HG02571 (cell line): Measurements from ENCODE around the gene MEIS1.

Source experiments
- ATAC-seq: cut with Tn5 transposase; IDR thresholded peaks from one replicate; pipeline ENCODE4 v1.9.1; 2021; ENCODE audit warnings: mild to moderate bottlenecking, moderate library complexity; ENCODE audit not compliant: unreplicated experiment

The MEIS1 gene

DNA sequence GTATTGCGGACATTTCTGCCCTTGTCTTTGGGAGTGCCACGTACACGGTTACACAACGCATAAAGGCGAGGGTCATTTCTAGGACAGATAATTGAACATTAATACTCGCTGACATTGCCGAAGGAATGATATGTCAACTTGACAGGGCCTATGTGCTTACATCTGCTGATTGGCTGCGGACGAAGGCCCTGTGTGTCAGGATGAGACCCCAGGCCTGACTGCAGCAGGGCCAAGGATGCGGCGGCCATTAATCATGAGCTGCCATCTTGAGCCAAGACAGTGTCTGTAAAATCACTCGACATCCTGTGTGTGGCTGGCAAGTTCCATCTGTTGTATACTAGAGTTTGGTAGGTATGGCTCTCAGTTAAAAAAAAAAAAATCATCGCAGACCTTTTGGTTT lies 96.6 kb downstream of the MEIS1 start:
- no peak for ATAC-seq

DNA sequence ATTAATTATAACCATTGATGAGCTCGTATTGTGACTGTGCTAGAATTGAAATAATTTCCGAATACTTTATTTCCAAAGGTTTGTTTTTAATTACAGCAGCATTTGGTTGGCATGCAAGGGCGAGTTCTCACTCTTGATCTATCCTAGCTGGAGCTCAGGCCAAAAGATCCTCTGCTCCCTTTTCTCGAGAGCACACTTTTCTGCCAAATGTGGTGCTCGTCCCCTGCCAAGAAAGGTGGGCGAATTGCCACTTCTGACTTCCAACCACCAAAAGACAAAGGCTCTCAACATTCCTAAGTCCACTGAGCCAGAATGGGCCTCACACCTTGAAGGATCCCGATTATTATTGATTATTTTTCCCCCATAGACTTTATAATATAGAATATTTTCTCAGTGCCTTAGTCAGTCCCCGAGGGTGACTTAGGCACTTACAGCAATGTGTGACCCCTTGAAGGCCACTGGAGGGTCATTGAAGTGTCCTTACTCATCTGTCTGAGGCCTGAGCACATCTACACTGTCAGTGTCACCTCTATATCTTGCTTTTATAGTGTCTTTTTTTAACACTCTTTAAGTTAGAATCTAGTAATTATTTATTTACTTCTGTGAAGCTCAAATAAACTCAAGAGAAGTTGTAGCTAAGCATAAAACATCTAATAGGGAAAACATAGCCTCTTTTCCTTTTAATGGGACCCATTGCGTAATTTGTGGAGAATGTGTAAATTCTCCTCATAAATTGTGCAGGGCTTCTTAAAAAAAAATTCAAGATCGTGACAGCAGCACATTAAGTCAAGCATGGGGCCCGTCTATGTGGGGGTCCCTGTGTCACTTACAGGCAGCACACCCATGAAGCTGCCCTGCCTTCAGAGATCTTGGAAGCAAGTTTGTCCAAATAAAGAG lies 98.3 kb downstream of the MEIS1 start:
- ATAC-seq: no peak

DNA sequence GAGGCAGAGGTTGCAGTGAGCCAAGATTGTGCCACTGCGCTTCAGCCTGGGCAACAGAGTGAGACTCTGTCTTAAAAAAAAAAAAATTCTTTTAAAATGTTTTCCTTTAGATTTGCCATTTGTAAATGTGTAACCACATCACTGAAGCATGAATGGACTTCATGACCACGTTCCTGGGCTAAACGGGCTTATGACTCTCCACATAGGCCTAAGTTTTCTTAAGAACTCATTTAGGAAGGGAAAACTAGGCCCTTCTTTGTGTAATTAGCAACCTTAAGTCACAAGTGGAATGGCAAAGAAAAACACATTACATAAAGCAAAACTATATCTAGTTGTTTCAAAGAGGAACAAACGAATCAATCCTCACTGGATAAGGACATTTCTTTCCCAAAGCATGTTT lies 99.5 kb downstream of the MEIS1 start:
- ATAC-seq: no peak

DNA sequence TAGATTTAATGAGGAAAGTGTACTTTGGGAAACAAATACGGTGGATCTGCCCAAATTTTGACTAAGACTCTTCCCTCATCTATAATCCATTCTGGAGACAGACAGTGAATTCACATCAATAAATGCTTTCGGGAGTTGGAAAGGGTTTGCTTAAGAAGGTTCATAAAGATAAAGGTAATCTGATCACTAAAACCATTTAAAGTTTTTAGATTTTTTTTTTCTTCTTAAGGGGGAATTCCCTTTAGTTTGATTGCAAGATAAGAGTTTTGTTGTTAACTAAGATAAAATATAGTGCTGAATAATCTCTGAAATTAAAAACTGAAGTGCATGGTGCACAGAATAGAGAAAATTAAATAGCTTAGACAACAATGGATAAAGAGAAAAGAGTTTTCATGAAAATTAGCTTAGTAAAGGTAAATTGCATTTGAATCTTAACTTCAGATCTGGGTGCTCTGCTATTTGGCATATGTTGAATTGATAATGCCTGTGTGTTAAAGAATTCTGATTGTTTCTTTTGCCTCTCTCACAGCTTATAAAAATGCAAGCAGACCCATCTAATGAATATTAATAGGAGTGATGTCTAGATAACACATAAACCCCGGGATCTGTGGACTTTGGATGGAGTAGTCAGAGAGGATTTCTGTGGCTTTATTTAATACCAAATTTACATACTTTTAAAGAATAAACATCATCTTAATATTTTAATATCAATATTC lies 100.8 kb downstream of the MEIS1 start:
- ATAC-seq: no peak

DNA sequence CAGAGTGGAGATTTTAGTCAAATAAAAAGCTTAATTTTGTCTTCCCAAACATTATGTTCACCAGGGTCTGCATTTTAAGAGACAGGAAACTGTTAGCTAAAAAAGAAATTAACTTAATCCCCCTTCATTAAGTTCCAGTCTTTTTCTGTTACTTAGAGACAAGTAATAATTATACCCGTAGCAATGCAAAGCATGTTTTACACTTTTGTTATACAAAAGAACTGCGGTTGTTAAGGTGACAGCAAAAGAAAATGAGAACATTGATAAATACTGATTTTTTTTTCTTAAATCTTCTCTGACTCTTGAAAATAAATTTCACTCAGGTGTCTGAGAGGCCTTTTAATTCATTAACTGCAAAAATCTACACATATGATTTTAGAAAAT lies 101.4 kb downstream of the MEIS1 start:
- ATAC-seq: no peak

DNA sequence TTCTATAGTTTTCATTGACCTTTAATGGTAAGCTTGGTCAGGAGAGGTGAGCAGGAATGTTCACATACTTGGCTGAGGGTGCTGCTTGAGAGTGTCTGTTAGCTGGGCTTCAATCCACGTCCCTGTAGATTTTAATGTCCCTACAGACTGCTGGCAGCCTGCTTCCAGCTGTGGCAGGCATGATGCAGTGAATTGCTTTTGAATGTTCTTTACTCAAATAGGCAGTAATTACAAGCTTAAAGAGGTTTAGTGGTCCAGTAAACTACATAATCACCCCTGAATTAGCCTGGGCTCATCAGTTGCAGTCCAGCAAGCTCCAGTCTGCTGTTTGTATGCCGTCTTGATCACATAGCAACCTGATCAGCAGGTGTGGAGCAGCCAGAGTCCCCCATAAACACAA lies 102.1 kb downstream of the MEIS1 start:
- ATAC-seq: no peak

DNA sequence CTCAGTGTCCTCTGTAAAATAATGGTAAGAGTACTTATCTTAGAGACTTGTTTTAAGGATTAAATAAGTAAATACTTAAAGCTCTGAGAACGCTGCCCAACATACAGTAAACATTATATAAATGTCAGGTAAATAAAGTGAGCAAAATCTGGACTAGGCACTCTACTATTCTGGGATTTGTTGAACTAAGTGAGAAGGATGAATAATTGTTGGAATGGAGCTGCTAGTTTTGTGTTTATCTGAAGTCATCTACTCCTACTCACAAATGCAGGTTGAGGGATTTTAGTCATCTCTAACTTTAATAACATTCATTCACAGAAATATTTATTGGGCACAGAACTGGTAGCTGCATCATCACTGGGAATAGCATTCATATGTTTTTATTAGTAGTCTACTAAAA lies 103.4 kb downstream of the MEIS1 start:
- ATAC-seq: no peak

DNA sequence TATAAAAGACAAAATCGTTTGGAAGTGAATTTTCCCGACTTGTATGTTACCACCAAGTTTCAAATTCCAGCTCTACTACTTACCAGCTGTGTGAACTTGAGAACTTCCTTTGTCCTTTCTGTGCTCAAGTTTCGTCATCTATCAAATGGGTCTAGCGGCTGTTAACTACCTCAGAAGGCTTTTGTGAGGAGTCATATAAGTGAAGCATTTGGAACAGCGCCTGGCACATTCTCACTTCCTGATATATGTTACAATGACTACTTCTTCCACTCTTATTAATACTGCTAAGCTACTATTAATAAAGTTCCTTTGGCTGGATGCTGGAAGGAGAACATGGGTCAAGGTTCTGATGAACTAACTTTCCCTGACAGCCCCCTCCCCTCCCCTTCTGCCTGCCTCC lies 104.5 kb downstream of the MEIS1 start:
- ATAC-seq: no peak

DNA sequence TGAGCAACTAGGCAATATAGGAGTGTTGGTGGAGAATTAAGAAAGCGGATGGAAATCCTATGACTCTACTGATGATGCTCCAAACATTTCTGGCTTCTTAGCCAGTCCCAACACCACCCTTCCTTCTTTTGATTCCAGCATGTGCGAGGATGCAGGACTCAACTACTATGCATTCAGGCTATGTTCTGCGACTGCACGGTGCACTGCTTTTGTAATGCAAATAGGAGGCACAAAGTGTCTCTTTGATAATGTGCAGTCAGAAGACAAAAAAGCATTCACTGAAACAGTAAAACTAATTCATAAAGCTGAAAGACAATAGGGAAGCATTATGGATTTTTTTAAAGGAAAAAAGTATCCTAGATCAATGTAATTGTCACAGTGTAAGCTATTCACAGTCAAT lies 106.7 kb downstream of the MEIS1 start:
- no peak for ATAC-seq

DNA sequence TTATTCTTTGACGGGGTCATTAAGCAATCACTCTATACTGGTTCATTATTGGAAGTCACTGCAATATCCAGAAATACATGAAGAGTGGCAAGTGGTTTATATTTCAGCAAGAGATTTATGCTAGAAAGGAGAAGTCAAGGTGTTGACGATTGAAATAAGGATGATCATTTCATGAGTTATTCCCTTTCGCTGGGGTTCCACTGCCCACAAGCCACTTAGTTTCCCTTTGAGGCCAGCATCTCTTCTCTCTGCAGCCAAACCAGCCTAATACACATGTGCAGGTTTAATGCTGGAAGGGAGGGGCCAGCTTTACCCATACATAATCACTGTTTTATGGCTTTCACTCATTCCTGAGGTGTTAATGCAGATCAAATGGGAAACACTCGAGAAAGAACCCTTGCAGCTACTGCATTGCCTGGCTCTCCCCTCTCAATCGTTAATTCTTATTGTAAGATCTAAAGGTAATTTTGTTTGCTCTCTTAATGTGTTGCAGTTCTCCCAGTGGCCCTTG lies 108.4 kb downstream of the MEIS1 start:
- no peak for ATAC-seq

DNA sequence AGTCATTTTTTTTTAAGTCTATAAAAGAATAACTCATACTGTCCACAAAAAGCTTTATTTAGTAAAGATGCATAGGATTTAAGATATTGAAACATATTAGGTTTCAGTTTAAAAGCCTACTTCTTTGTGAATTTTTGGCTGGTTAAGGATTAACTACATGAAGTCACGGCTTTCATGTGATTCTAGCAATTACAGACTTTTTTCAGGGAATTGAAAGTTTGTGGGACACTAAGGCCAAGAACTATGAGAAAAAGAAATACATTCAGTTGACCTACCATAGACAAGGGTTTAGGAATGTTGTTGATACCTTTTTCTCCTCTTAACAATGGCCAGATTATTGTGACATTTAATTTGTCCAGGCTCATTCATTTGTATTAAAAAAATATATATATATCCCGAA lies 109.3 kb downstream of the MEIS1 start:
- no peak for ATAC-seq

DNA sequence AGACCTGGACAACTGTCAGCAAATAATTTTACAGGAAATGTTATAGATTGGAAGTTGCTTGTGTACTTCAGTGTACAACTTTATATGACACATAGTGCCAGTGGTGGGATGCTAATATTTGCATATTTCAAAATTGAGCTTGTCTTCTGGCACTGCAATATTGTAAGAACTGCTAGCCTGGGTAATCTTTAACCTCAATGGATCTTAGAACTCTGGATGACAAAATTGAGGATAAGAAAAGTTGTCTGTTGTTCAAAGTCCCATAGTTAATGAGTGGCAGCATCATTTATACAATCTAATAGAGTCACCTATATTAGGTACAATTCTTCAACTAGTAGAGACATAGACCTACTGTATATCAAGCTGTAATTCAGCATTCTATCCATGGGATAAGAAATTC lies 110.3 kb downstream of the MEIS1 start:
- ATAC-seq: no peak

DNA sequence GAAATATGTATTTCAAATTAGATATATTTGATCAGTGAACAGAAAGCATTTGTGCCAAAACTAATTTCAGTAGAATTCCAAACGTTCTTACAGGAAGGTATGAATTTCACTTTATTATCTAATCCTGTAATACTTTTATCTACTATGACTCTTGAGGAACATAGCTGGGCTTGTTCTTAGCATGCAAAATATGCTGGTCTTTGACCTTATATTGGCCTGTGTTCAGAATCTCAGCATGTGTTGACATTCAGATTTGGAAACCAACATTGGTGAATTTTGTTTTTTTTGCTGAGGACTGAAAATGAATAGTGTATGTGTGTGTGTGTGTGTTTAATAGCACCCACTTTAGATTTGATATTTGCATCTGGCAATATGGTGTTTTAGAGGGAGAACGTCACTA lies 112.2 kb downstream of the MEIS1 start:
- ATAC-seq: no peak

DNA sequence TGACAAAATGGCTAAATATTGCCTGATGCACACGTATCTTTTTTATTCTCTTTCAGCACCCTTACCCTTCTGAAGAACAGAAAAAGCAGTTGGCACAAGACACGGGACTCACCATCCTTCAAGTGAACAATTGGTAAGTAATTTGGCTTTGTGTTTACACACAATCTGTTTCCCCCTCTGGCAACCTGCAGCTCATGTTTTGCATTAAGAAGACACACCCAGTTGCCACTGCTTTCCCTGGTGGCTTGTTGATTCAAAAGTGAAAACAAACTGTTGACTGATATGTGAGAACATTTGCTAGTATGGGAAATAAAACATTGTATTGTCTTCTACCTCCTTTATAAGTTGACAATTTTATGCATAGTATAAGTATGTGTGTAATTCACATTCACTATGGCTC lies 113.0 kb downstream of the MEIS1 start:
- ATAC-seq: no peak

DNA sequence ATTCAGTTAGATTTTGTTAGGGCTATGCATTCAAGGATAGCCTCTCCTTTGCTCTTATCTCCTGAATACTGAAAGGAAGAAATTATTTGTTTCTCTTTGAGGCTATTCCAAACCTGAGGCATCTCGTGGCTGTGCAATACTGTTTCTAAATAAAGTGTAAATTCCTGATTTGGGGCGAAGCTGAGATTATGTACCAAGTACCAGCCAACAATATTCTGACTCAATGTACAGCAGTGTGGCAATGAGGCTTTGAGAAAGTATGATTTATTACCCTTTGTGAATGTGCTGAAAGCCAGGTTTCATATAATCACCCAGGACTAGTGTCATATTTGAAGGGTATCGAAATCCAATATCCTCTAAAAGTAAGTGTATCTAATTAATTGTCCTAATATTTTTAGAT lies 113.5 kb downstream of the MEIS1 start:
- ATAC-seq: no peak

DNA sequence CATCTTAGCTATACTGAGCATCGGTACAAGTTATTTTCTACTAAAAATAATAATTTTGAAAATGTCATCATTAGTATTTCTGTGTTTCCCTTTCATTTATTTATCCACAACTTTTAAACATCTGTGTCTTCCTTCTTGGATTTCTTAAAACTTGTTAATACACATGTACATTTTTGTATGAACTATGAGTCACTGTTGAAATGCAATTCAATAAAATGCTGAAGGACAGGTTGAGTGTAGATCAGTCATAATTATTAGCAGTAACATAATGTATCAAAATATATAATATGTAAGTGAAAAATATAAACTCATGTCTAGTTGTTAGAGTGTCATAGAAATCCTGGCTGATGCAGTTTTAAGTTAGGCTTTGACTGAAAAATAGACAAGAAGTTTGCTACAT lies 115.9 kb downstream of the MEIS1 start:
- ATAC-seq: no peak

DNA sequence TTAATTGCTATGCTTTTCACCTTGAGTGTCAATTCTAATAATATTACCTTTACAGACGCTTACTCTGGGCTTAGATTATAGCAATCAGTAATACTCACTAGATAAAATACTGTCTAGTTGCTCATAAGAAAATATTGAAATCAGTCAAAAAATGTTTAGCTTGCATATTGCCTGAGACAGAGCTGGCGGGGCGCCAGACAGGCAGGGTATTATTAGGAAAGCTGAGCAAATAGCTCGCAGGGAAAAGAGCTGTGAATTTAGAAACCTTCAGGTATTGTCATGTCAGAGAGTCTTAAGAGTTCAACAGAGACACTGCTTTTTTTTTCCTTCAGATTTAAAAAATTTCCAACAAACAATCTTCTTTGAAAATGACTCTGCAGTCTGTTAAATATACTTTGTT lies 118.4 kb downstream of the MEIS1 start:
- ATAC-seq: no peak

DNA sequence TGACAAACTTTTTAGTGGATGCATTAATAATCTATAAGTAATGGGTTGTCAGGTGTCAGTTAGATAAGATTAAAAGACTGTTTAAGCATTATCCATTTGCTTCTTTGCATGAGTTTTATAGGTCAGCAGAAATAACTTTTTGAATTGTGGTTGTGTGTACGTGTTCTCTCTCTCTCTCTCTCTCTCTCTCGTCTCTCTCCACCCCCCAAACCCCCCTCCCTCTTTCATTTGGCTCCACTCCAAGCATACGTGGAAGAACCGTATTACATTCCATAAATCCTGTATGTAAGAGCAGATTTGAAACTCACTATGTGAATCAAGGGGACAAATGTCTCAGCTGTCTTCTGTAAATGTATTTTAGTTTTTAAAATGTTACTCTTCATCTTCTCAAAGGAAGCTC lies 120.2 kb downstream of the MEIS1 start:
- no peak for ATAC-seq

DNA sequence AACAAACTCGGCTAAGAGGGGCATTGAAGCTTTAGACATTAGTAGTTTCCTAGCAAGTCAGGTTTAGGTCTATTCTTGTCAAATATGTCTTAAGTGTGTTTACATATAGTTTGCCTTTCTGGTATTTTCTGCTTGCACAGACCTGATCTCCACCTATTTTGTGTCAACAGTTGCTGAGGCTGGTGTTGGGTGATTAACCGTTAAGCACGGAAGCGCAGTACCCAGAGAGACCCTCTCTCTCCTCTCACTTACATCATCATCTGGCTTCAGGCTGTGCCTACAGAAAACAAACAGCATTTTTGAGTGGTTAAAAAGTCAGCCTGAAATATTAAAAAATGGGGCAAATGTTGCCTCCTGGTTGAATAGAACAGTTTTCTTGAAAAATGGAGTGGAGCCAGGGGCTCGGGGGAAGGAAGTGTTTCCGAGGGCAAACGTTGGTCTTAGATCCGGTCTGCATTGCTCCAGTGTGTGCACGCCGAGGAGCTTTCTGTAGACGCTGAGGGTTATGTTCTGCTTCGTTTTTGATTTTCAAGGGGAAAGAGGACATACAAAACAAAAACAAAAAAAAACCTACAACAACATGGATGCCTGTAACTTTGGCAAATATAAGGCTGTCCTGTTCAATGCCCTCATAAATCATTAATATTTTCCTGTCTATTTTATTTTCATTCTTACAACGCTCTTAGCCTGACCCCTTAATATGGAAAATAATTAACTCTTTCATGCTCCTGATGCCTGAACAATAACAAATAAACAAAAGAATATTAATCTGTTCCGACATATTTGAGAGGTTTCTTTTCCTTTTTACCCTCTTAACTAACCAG lies 120.8 kb downstream of the MEIS1 start:
- ATAC-seq: no peak

DNA sequence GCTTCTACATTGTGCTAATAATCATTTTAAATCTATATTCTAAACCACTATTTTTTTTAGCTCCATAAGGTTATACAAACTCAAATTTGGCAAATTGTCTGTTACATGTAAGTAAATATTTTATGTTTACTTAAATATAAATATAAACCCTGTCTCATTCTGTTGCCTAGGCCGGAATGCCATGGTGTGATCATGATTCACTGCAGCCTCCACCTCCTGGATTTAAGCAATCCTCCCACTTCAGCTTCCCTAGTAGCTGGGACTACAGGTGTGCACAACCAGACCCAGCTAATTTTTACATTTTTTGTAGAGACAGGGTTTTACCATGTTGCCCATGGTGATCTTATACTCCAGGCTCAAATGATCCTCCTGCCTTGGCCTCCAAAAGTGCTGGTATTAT lies 124.7 kb downstream of the MEIS1 start:
- no peak for ATAC-seq

DNA sequence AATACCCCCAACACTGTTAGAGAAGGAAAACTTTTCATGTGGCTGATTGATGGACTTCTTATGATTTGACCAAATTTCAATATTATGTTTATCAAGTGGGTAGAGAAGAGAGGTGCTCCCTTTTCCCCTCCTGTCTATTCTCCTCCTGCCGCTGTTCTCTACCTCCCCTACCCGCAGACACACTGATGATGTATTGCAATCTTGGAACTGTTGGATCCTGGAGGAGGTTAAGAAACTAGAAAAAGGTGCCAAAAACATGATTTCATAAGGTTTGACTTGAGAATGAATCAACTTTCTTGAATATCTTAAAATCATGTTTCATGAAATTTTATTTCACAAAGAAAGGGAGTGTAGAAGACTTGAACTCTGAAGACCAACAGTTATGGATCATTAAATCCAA lies 125.8 kb downstream of the MEIS1 start:
- ATAC-seq: no peak
